NCI-H187 treated with DMSO at 0.1 percent for 48 hours (cell line): ENCODE measurements around the gene POU2F1.
"Not testable (repeated sequence)": the region's sequence is repeated elsewhere in the genome, so short reads cannot be mapped to it uniquely, and the experiment has no call there.

Source experiments
- DNase-seq: peaks from one replicate; lab custom pipeline; 2025; lab: John Stamatoyannopoulos, UW

POU2F1 gene

GRCh38 chr1:167205306-167206050 is 15.2 kb upstream of the POU2F1 start:
- not testable (repeated sequence) for DNase-seq

- DNase-seq: no peak
These were observed 14.4 kb upstream of the POU2F1 start for GRCh38 chr1:167206166-167206835.

GRCh38 chr1:167207940-167208623 is 12.6 kb upstream of the POU2F1 start:
- no peak for DNase-seq

GRCh38 chr1:167208624-167208976 is 12.1 kb upstream of the POU2F1 start:
- DNase-seq: no peak

- DNase-seq: no peak
These were observed 11.6 kb upstream of the POU2F1 start for GRCh38 chr1:167209044-167209443.

- no peak for DNase-seq
These were observed 9.6 kb upstream of the POU2F1 start for GRCh38 chr1:167210966-167211674.

- no peak for DNase-seq
These were observed 8.7 kb upstream of the POU2F1 start for GRCh38 chr1:167212025-167212424.

GRCh38 chr1:167216809-167217208 is 3.9 kb upstream of the POU2F1 start:
- no peak for DNase-seq

- no peak for DNase-seq
These were observed 1.5 kb upstream of the POU2F1 start for GRCh38 chr1:167219194-167219593.

GRCh38 chr1:167219646-167220536 is 795 bp upstream of the POU2F1 start:
- peak; percentile 88 for DNase-seq

- no peak for DNase-seq
These were observed 546 bp downstream of the POU2F1 start for GRCh38 chr1:167221126-167221737.

GRCh38 chr1:167221738-167222610 is 1.3 kb downstream of the POU2F1 start:
- peak; percentile 82 for DNase-seq

- peak; percentile 28 for DNase-seq
These were observed 2.7 kb downstream of the POU2F1 start for GRCh38 chr1:167223144-167224103.

GRCh38 chr1:167224734-167225235 is 4.1 kb downstream of the POU2F1 start:
- DNase-seq: not testable (repeated sequence)

- DNase-seq: no peak
These were observed 5.2 kb downstream of the POU2F1 start for GRCh38 chr1:167225920-167226319.

- no peak for DNase-seq
These were observed 7.3 kb downstream of the POU2F1 start for GRCh38 chr1:167227934-167228378.

- DNase-seq: no peak
These were observed 9.2 kb downstream of the POU2F1 start for GRCh38 chr1:167229719-167230385.

- DNase-seq: no peak
These were observed 9.8 kb downstream of the POU2F1 start for GRCh38 chr1:167230437-167230836.
